Psoas muscle (tissue), 8 donors: ENCODE data around the gene VMP1. TPM values are rescaled to one million over a fixed set of nuclear protein-coding genes. Genes with fewer than 3 reads are reported as not detected.
"Not testable (repeated sequence)": the region's sequence is repeated elsewhere in the genome, so short reads cannot be mapped to it uniquely, and the experiment has no call there.

Experiments
- ATAC-seq, 4 donors: fragments of 200-7000 bp; cut with Tn5 transposase; one replicate each; pipeline ENCODE4 v1.9.1; 2020; ENCODE audit warnings: moderate library complexity in 3 of 4, mild to moderate bottlenecking in 2 of 4
- DNase-seq, 2 donors: peaks; one replicate each; pipeline ENCODE4 v3.0.0-alpha.2; 2020
- H3K27ac ChIP-seq: fragments of 200-600 bp; one replicate; pipeline ENCODE4 v1.8.0; 2022
- H3K27me3 ChIP-seq, 3 donors: fragments of 200-600 bp in 1 of 3; one replicate each; pipeline versions ENCODE4 v1.6.1 to v1.8.0; 2013 to 2022; ENCODE audit warnings: low read length in 2 of 3, mild to moderate bottlenecking in 2 of 3, moderate library complexity in 1 of 3; ENCODE audit not compliant: insufficient read depth in 3 of 3
- H3K36me3 ChIP-seq, 2 donors: fragments of 200-600 bp in 1 of 2; one replicate each; pipeline versions ENCODE4 v1.6.1 to v1.8.0; 2013 to 2022; ENCODE audit warnings: low read depth in 1 of 2, mild to moderate bottlenecking in 1 of 2, moderate library complexity in 1 of 2; ENCODE audit not compliant: insufficient read depth in 1 of 2
- H3K4me1 ChIP-seq: fragments of 200-600 bp; one replicate; pipeline ENCODE4 v1.8.0; 2022
- H3K4me3 ChIP-seq: fragments of 200-600 bp; one replicate; pipeline ENCODE4 v1.8.0; 2022; ENCODE audit warnings: mild to moderate bottlenecking
- H3K9me3 ChIP-seq: fragments of 200-600 bp; one replicate; pipeline ENCODE4 v1.8.0; 2022
- CTCF ChIP-seq: fragments of 200-600 bp; IDR thresholded peaks from one replicate; pipeline ENCODE4 v1.8.0; 2022; ENCODE audit warnings: antibody characterized with exemption
- WGBS, 3 donors: extraction: QIAGEN DNeasy Blood & Tissue Kit; methylation state at CpG; one replicate each; pipeline versions ENCODE4 v1.1.6 to v1.1.7; 2013; 5-methylcytosine and 5-hydroxymethylcytosine counted together
- intact Hi-C, 2 donors: fragments of 100-400 bp; cut with DNase I; formaldehyde crosslinking; loops; one replicate each; pipeline versions ENCODE4 v1.11.0 to v1.14.2; 2022
- polyA plus RNA-seq, 3 donors: library from polyadenylated mRNA; stranded (reverse); fragments of 200-250 nt; gene quantifications; one replicate each; pipeline ENCODE4 v1.2.3, GENCODE V29; 2013
- total RNA-seq, 4 donors: library from RNA; stranded (reverse); fragmentation: NEBNext Ultra II Directional in 2 of 4; extraction: Animal tissue kit (Norgen Biotek cat#: 25700) in 2 of 4; gene quantifications; one replicate each; pipeline versions ENCODE4 v1.2.1 to v1.2.4, GENCODE V29; 2021 to 2023
- donor health status: healthy with polysubstance abuse.
- donor health status: DM: no; HTN: no; CAD: no; lungs with moderate emphysema.
- donor health status: Bipolar disorder and iron deficiency.
- donor health status: healthy.
- donor health status: DM: yes; HTN: yes; CAD: no.
- donor health status: DM: no; HTN: no; CAD: no.
- donor health status: DM: no; HTN: no; CAD: no.
- donor health status: DM: yes; HTN: yes; CAD: no.

The VMP1 gene
- total and polyA plus RNA-seq, 7 donors = 31.3 to 115 (median 60.5) TPM

- no peaks in the 10 kb centered on the region for H3K9me3 ChIP-seq
- H3K27ac ChIP-seq = no peak overlapping the region
- H3K4me1 ChIP-seq = peaks cover 14% of the 10 kb centered on the region
- peaks cover 0 to 14% of the 10 kb centered on the region in 2 donors for H3K36me3 ChIP-seq
- 93 to 99% (median 94%) methylated on average over 2 of the region's 2 CpGs for WGBS, 3 donors
- H3K4me3 ChIP-seq = no peak overlapping the region
- intact Hi-C loops = loop anchor here in 1 of 2 donors (5.0 kb wide), 1 partner anchor 89 kb away; no protein-coding TSS in a partner anchor
- H3K27me3 ChIP-seq = no peaks in the 10 kb centered on the region
- ATAC-seq = no peak
- no peak for TF ChIP-seq CTCF
- DNase-seq = no peak
These were observed 50.5 kb downstream of the VMP1 start for GRCh38 chr17:59757881-59758385.

- 97 to 100% (median 99%) methylated on average over 4 of the region's 4 CpGs for WGBS, 3 donors
- H3K4me1 ChIP-seq, H3K9me3 ChIP-seq, H3K4me3 ChIP-seq, ATAC-seq, H3K27me3 ChIP-seq, H3K27ac ChIP-seq, DNase-seq: not testable (repeated sequence)
- H3K36me3 ChIP-seq = peaks cover 0 to 14% of the 10 kb centered on the region in 2 donors
- intact Hi-C loops = loop anchor here in 1 of 2 donors (5.0 kb wide), 1 partner anchor 88 kb away; no protein-coding TSS in a partner anchor
These were observed 51.7 kb downstream of the VMP1 start for GRCh38 chr17:59758998-59759651.

- Histone ChIP-seq H3K36me3 (peaks cover 0 to 16% of the 10 kb centered on the region in 2 donors), H3K4me1 (peaks cover 4% of the 10 kb centered on the region), H3K4me3 (no peak overlapping the region), H3K27ac (no peak overlapping the region), H3K27me3 (no peaks in the 10 kb centered on the region), H3K9me3 (no peaks in the 10 kb centered on the region)
- no peak for ATAC-seq
- no peak for DNase-seq
- WGBS, 3 donors = 92 to 100% (median 96%) methylated on average over 1 of the region's 1 CpG
- no peak for TF ChIP-seq CTCF
- intact Hi-C loops = no loop called here
These were observed 52.7 kb downstream of the VMP1 start for GRCh38 chr17:59760160-59760559.

GRCh38 chr17:59761385-59762048 is 54.1 kb downstream of the VMP1 start:
- H3K4me3 ChIP-seq = no peak overlapping the region
- TF ChIP-seq CTCF = no peak
- H3K36me3 ChIP-seq = peaks cover 0 to 13% of the 10 kb centered on the region in 2 donors
- no peak overlapping the region for H3K27ac ChIP-seq
- no peaks in the 10 kb centered on the region for H3K27me3 ChIP-seq
- DNase-seq (no peak), ATAC-seq (no peak)
- H3K9me3 ChIP-seq = no peaks in the 10 kb centered on the region
- intact Hi-C loops = no loop called here
- H3K4me1 ChIP-seq = peaks cover 4% of the 10 kb centered on the region
- 62 to 67% (median 66%) methylated on average over 3 of the region's 3 CpGs for WGBS, 3 donors

- ATAC-seq (no peak), DNase-seq (no peak)
- no peak overlapping the region for H3K4me3 ChIP-seq
- peaks cover 0 to 14% of the 10 kb centered on the region in 2 donors for H3K36me3 ChIP-seq
- no peaks in the 10 kb centered on the region for H3K9me3 ChIP-seq
- no peak overlapping the region for H3K27ac ChIP-seq
- no peak for TF ChIP-seq CTCF
- no peaks in the 10 kb centered on the region for H3K27me3 ChIP-seq
- intact Hi-C loops = no loop called here
- 92 to 96% (median 94%) methylated on average over 4 of the region's 4 CpGs for WGBS, 3 donors
- peaks cover 4% of the 10 kb centered on the region for H3K4me1 ChIP-seq
These were observed 54.8 kb downstream of the VMP1 start for GRCh38 chr17:59762049-59762823.
